ENCODE measurements around the gene TIMM44.
"Not testable (repeated sequence)": the region's sequence is repeated elsewhere in the genome, so short reads cannot be mapped to it uniquely, and the experiment has no call there.

The TIMM44 gene

GRCh38 chr19:7977021-7977722 lies 33.7 kb upstream of the TIMM44 start:
- DNase-seq (ENCODE audit: low read depth): no peak

- DNase-seq (ENCODE audit: low read depth): no peak
Observed at GRCh38 chr19:7976461-7976860, 33.0 kb upstream of the TIMM44 start.

GRCh38 chr19:7975037-7975436 lies 31.6 kb upstream of the TIMM44 start:
- no peak for DNase-seq (ENCODE audit: low read depth)

- no peak for DNase-seq (ENCODE audit: low read depth)
Observed at GRCh38 chr19:7973883-7974282, 30.4 kb upstream of the TIMM44 start.

- DNase-seq (ENCODE audit: low read depth): no peak
Observed at GRCh38 chr19:7971553-7972520, 28.4 kb upstream of the TIMM44 start.

- DNase-seq (ENCODE audit: low read depth): no peak
Observed at GRCh38 chr19:7970716-7971448, 27.4 kb upstream of the TIMM44 start.

- DNase-seq (ENCODE audit: low read depth): no peak
Observed at GRCh38 chr19:7969555-7969939, 26.1 kb upstream of the TIMM44 start.

- no peak for DNase-seq (ENCODE audit: low read depth)
Observed at GRCh38 chr19:7968796-7969554, 25.5 kb upstream of the TIMM44 start.

- DNase-seq (ENCODE audit: low read depth): no peak
Observed at GRCh38 chr19:7968008-7968795, 24.7 kb upstream of the TIMM44 start.

- DNase-seq (ENCODE audit: low read depth): no peak
Observed at GRCh38 chr19:7965921-7966665, 22.6 kb upstream of the TIMM44 start.

GRCh38 chr19:7965259-7965841 lies 21.9 kb upstream of the TIMM44 start:
- DNase-seq (ENCODE audit: low read depth): no peak

- DNase-seq (ENCODE audit: low read depth): no peak
Observed at GRCh38 chr19:7963566-7963965, 20.1 kb upstream of the TIMM44 start.

- DNase-seq (ENCODE audit: low read depth): no peak
Observed at GRCh38 chr19:7962644-7963268, 19.3 kb upstream of the TIMM44 start.

- no peak for DNase-seq (ENCODE audit: low read depth)
Observed at GRCh38 chr19:7961920-7962626, 18.6 kb upstream of the TIMM44 start.

GRCh38 chr19:7961082-7961481 lies 17.6 kb upstream of the TIMM44 start:
- DNase-seq (ENCODE audit: low read depth): not testable (repeated sequence)

GRCh38 chr19:7959211-7959610 lies 15.7 kb upstream of the TIMM44 start:
- DNase-seq (ENCODE audit: low read depth): no peak

GRCh38 chr19:7955696-7956095 lies 12.2 kb upstream of the TIMM44 start:
- DNase-seq (ENCODE audit: low read depth): no peak

GRCh38 chr19:7953576-7953975 lies 10.1 kb upstream of the TIMM44 start:
- no peak for DNase-seq (ENCODE audit: low read depth)

- no peak for DNase-seq (ENCODE audit: low read depth)
Observed at GRCh38 chr19:7953060-7953459, 9.6 kb upstream of the TIMM44 start.

Data from stimulated activated CD8-positive, alpha-beta memory T cell treated with anti-CD3 and anti-CD28 coated beads, Interleukin-12 subunit alpha, Interleukin-12 subunit beta, amount 100 ng/mL, for 1 hour (primary cell).